HUES48 (cell line): ENCODE results near the gene MEGF10.
"Not testable (repeated sequence)": the region's sequence is repeated elsewhere in the genome, so short reads cannot be mapped to it uniquely, and the experiment has no call there.

Source experiments
- H3K27ac ChIP-seq: one replicate; pipeline ENCODE4 v1.7.0; 2013; ENCODE audit warnings: low read depth, low read length, inconsistent platforms
- H3K27me3 ChIP-seq: 2 replicates; pipeline ENCODE4 v1.6.1; 2013; ENCODE audit warnings: mild to moderate bottlenecking, low read length; ENCODE audit not compliant: control insufficient read depth, insufficient read depth
- H3K36me3 ChIP-seq: 2 replicates; pipeline ENCODE4 v1.6.1; 2013; ENCODE audit warnings: low read length; ENCODE audit not compliant: control insufficient read depth, insufficient read depth
- H3K4me1 ChIP-seq: 2 replicates; pipeline ENCODE4 v1.6.1; 2013; ENCODE audit warnings: mild to moderate bottlenecking, low read length; ENCODE audit not compliant: control insufficient read depth, insufficient read depth
- H3K4me3 ChIP-seq: 2 replicates; pipeline ENCODE4 v1.5.1; 2013; ENCODE audit warnings: mild to moderate bottlenecking, low read depth, low read length
- H3K9ac ChIP-seq: 2 replicates; pipeline ENCODE4 v1.6.1; 2013; ENCODE audit warnings: mild to moderate bottlenecking, low read depth, low read length, moderate library complexity
- H3K9me3 ChIP-seq: 2 replicates; pipeline ENCODE4 v1.6.1; 2013; ENCODE audit warnings: low read length; ENCODE audit not compliant: control insufficient read depth, insufficient read depth

MEGF10 gene

GRCh38 chr5:127281609-127282008 is 9.0 kb upstream of the MEGF10 start:
- H3K36me3 ChIP-seq = no peaks in the 10 kb centered on the region
- no peaks in the 10 kb centered on the region for H3K9me3 ChIP-seq
- no peaks in the 10 kb centered on the region for H3K4me1 ChIP-seq
- no peak overlapping the region for H3K9ac ChIP-seq
- H3K27me3 ChIP-seq = no peaks in the 10 kb centered on the region
- no peak overlapping the region for H3K4me3 ChIP-seq
- H3K27ac ChIP-seq = no peak overlapping the region

- H3K36me3 ChIP-seq = no peaks in the 10 kb centered on the region
- H3K9ac ChIP-seq = no peak overlapping the region
- no peak overlapping the region for H3K4me3 ChIP-seq
- H3K27ac ChIP-seq = no peak overlapping the region
- H3K27me3 ChIP-seq = no peaks in the 10 kb centered on the region
- peaks cover 9% of the 10 kb centered on the region for H3K9me3 ChIP-seq
- peaks cover 16% of the 10 kb centered on the region for H3K4me1 ChIP-seq
These were observed 1.9 kb upstream of the MEGF10 start for GRCh38 chr5:127288676-127289075.

- H3K27me3 ChIP-seq = no peaks in the 10 kb centered on the region
- peak overlapping the region; percentile 99 for H3K4me3 ChIP-seq
- peak overlapping the region; percentile 84 for H3K9ac ChIP-seq
- no peaks in the 10 kb centered on the region for H3K36me3 ChIP-seq
- H3K27ac ChIP-seq = peak overlapping the region; percentile 36
- H3K9me3 ChIP-seq = peaks cover 9% of the 10 kb centered on the region
- peaks cover 28% of the 10 kb centered on the region for H3K4me1 ChIP-seq
These were observed 524 bp downstream of the MEGF10 start for GRCh38 chr5:127290946-127291693.

- H3K4me1 ChIP-seq = peaks cover 30% of the 10 kb centered on the region
- no peaks in the 10 kb centered on the region for H3K36me3 ChIP-seq
- H3K9me3 ChIP-seq = peaks cover 9% of the 10 kb centered on the region
- H3K9ac ChIP-seq = no peak overlapping the region
- peak overlapping the region; percentile 99 for H3K4me3 ChIP-seq
- no peaks in the 10 kb centered on the region for H3K27me3 ChIP-seq
- H3K27ac ChIP-seq = no peak overlapping the region
These were observed 1.6 kb downstream of the MEGF10 start for GRCh38 chr5:127292030-127292735.

GRCh38 chr5:127293373-127293772 is 2.8 kb downstream of the MEGF10 start:
- no peaks in the 10 kb centered on the region for H3K36me3 ChIP-seq
- H3K27ac ChIP-seq = peak overlapping the region; percentile 67
- H3K9me3 ChIP-seq = peaks cover 7% of the 10 kb centered on the region
- peak overlapping the region; percentile 99 for H3K4me3 ChIP-seq
- H3K27me3 ChIP-seq = no peaks in the 10 kb centered on the region
- peaks cover 42% of the 10 kb centered on the region for H3K4me1 ChIP-seq
- H3K9ac ChIP-seq = no peak overlapping the region

GRCh38 chr5:127294829-127295228 is 4.2 kb downstream of the MEGF10 start:
- H3K9ac ChIP-seq = no peak overlapping the region
- no peaks in the 10 kb centered on the region for H3K27me3 ChIP-seq
- no peak overlapping the region for H3K27ac ChIP-seq
- no peak overlapping the region for H3K4me3 ChIP-seq
- H3K9me3 ChIP-seq = no peaks in the 10 kb centered on the region
- H3K36me3 ChIP-seq = no peaks in the 10 kb centered on the region
- H3K4me1 ChIP-seq = peaks cover 56% of the 10 kb centered on the region

- Histone ChIP-seq H3K27ac (no peak overlapping the region), H3K27me3 (no peaks in the 10 kb centered on the region), H3K9me3 (no peaks in the 10 kb centered on the region), H3K9ac (no peak overlapping the region), H3K4me3 (no peak overlapping the region), H3K4me1 (peaks cover 59% of the 10 kb centered on the region), H3K36me3 (no peaks in the 10 kb centered on the region)
These were observed 4.9 kb downstream of the MEGF10 start for GRCh38 chr5:127295454-127295853.

- Histone ChIP-seq H3K27ac (no peak overlapping the region), H3K4me1 (peaks cover 59% of the 10 kb centered on the region), H3K36me3 (no peaks in the 10 kb centered on the region)
These were observed 5.7 kb downstream of the MEGF10 start for GRCh38 chr5:127296321-127296720.

GRCh38 chr5:127296894-127297293 is 6.3 kb downstream of the MEGF10 start:
- not testable (repeated sequence) for H3K27ac ChIP-seq, H3K36me3 ChIP-seq, H3K9me3 ChIP-seq, H3K9ac ChIP-seq, H3K27me3 ChIP-seq, H3K4me3 ChIP-seq
- peaks cover 59% of the 10 kb centered on the region for H3K4me1 ChIP-seq

More at GRCh38 chr5:127296321-127296720, 5.7 kb downstream of the MEGF10 start:
- Histone ChIP-seq H3K9ac (no peak overlapping the region), H3K4me3 (no peak overlapping the region), H3K27me3 (no peaks in the 10 kb centered on the region), H3K9me3 (no peaks in the 10 kb centered on the region)

- Histone ChIP-seq H3K9ac (no peak overlapping the region), H3K36me3 (no peaks in the 10 kb centered on the region), H3K4me3 (no peak overlapping the region), H3K9me3 (no peaks in the 10 kb centered on the region), H3K4me1 (peaks cover 55% of the 10 kb centered on the region), H3K27ac (no peak overlapping the region), H3K27me3 (no peaks in the 10 kb centered on the region)
These were observed 6.9 kb downstream of the MEGF10 start for GRCh38 chr5:127297348-127298035.

GRCh38 chr5:127298036-127298429 is 7.4 kb downstream of the MEGF10 start:
- Histone ChIP-seq H3K36me3 (no peaks in the 10 kb centered on the region), H3K9ac (no peak overlapping the region), H3K27ac (no peak overlapping the region), H3K9me3 (no peaks in the 10 kb centered on the region), H3K27me3 (no peaks in the 10 kb centered on the region), H3K4me1 (peaks cover 49% of the 10 kb centered on the region), H3K4me3 (no peak overlapping the region)
